CD4-positive, alpha-beta T cell treated with Interleukin-21 for 1 hour (primary cell): ENCODE data around the gene FOLR2.
"Not testable (repeated sequence)": the region's sequence is repeated elsewhere in the genome, so short reads cannot be mapped to it uniquely, and the experiment has no call there.

Source experiments
- DNase-seq: peaks from one replicate; pipeline ENCODE4 v3.0.0-alpha.2; 2020

Gene FOLR2

DNA sequence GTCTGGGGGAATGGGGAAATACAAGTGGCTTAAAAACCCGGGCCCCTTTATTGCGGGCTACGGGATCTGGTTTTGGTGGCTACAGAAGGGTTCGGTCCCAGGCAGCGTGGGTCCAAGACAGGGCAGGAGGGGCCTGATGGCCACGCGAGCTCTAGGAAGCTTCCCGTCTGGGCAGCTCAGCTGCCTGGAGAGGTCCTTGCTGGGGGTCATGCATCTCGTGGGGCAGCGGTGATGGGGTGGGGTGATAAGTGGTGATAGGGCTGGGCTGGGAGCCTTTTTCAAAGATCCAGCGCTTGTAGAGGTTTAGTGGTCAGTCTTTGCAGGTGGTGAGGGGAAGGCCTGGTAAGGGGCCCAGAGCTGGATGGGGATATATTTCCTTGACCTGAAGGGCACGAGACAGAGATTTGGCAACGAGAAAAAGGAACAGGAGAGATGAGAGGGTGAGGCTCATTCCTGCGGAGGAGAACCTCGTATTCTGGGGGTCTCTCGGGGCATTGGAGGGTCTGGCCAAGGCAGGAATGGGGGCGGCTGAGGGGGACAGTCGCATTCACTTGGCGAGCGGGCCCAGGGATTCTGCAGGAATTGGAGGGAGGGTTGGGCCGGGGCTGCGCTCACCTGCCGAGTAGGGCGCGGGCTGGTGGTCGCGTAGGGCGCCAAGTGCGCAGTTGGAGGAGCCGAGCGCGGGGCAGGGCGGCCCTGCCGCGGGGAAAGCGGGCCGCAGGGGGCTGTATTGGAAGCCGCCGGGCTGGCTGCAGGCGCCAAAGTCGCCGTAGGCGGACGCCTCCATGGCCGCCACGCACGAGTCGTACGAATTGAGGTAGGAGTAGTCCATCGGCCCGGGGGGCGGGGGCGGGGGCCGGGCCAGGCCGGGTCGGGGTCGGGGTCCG, 26.8 kb downstream of the FOLR2 start:
- no peak for DNase-seq

DNA sequence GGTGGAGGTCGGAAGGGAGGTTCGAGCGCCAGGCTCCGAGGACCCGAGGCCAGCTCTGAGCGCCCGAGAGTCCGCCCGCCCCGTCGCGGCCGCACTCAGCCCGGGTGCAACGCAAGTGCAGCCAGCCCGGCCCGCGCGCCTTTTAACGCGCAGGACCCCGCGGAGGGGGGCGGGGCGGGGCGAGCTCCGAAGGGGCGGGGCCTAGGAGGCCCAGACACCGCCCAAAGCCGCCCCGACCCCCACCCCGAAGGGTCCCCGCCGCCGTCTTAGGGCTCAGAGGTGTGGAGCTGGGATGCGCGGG, 27.4 kb downstream of the FOLR2 start, which contains the start of gene PHOX2A:
Gene PHOX2A, minus strand, starts transcription at position 117 of the 301 bp plus-strand sequence. CDS start 172 bp downstream, outside the sequence.
- no peak for DNase-seq

DNA sequence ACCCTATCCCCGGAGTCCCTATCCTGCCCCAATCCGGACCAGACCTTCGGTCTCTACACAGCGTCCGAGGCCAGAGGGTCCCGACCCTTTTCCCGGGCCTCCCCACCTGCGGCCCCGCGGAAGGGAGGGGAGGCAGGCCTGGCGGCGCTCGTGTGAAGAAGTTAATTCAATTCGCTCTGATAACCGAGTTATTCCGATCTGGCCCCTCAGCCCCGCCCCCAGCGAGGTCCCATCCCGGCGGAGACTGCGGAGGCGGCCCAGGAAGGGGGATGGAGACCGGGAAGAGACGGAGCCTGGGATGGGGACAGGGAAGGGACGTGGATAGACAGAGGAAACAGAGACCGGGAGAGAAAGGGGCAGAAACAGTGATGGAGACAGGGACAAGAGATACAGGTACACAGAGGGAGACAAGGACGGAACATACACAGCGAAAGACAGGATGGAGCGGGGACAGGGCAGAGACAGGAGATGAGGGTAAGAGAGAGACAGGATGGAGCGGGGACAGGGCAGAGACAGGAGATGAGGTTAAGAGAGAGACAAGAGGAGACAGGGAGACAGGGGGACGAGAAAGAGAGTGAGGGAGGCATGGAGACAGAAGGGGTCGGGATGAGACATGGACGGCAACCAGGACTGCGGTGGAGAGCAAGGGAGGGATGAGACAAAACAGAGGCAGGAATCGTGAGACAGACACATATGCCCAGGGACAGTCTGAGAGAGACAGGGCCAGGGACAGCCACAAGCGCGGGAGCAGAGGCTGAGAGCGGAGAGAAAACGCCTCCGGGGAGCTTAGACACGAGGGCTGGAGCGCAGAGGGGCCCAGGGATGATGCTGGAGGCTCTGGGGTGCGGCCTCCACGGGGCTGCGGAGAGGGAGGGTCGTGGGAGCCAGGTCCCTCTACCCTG, 28.0 kb downstream of the FOLR2 start:
- DNase-seq: no peak

DNA sequence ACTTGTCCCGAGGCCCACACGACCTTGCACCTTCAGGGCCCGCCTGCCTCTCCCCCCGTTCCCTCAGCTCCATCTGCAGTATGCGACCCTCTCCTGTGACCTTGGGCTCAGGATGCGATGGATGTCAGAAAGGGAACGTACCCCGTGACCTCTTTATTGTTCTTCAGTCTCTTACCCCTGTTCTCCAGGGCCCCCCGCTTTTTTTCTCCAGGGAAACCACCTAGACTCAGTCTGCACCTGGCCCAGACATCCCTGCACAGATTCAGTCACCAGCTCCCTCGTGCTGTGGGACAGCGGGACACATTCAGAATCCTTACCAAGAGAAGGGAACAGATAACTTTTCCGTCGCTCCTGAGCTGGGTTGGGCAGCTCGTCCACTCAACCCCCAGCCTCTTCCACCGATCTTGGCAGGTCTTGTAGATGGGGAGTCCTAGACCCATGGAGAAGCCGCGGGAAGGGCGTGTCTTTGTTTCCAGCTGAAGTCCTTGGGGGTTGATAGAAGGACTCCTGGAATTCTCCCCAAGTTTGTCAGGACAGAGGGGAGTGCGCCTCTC, 28.7 kb downstream of the FOLR2 start:
- DNase-seq: no peak

DNA sequence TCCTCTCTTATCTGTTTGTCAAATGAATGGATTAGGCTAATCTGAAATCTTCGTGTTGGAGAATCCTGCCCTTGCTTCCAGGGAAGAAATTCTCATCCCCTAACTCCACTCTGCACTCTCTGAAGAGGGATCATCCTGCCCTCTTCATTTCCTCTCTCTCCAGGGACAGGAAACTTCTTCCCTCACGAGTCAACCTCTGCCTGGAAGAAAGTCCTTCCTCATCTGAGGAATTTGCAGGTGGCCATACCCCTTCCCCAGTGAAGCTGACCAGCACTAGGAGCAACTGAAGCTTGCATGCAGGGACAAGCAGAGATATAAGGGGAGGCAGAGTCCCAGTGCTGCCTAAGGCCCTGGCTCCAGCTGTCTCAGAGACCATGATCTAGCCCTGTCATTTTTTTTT, 31.0 kb downstream of the FOLR2 start:
- DNase-seq: no peak

DNA sequence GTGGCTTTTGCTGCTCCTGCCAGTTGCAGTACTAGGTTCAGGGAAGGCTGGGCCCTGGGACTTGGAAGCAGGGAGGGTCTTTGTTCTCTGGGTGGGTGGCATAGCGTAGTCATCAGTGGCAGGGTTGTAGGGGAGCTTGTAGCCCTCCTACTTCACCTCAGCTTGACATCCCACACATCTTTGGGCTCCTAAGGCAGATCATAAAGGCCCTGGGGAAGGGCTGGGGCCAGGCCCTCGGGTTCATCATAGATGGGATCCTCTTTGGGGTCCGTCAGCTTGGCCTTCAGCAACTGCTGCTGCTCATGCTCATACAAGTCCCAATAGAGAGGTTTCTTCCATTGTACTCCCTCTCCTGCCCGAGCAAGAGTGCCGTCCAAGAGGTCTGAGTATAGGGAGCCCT, 33.4 kb downstream of the FOLR2 start:
- no peak for DNase-seq

DNA sequence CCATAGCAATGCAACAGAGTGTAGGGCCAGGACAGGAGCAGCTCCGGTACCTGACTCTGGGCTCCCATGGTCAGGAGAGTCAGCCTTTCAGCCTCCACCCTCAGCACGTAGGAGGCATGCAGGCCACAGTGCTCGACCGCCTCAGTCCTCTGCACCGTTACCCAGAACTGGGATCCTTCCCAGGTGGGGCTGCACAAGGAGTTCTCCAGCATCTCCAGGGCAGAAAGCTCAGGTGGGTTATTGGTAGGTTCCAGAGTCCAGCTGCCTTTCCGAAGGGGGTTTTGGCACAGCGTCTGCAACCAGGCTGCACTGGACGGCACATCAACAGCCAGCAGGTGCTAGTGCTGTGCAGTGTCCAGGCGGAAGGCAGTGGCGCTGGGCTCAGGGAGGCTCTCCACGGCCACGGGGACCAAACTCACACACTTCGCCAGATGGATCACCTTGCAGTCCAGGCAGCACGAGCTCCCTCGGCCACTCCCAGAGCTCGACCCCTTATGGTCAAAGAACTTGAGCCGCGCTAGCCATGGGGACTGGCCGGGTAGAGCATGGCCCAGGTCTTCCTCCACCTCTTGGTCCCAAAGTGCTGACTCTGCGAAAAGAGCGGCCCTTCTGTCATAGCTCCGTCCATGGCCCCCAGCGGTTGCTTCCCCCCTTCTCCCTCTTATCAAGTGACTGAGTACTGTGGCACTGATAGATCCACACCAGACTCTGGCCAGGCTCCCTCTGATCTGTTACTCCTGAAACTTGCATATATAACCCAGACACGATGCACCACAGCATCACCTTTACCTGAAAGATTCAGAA, 34.3 kb downstream of the FOLR2 start:
- no peak for DNase-seq

DNA sequence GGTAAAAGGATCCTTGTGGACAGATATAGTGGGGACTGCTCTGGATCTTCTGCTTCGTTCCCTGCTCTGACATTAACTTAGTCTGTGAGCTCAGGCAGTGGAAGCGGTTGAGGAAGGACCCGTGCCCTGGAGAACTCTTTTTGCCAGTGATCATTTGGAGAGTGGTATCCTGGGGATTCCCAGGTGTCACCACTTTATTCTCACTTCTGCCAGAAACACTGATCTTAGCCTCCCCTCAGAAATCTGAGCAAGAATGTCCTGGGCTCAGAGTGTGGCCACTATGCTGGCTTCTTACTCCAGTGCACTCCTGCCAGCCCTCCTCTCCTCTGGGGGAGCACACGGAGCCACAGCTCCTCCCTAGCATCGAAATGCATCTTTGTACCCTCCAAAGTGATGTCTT, 35.0 kb downstream of the FOLR2 start:
- DNase-seq: no peak

DNA sequence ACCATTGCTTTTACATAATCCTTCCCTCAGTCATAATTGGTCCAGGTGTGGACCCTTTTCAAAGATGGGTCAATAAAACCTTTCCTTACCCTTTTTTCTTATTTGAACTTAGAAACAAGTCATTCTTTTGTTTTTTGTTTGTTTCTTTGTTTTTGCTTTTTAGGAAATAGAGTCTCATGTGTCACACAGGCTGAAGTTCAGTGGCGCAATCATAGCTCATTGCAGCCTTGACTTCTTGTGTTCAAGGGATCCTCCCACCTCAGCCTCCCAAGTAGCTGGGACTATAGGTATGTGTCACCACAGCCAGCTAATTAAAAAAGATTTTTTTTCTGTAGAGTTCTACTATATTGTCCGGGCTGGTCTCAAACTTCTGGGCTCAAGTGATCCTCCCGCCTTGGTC, 36.8 kb downstream of the FOLR2 start:
- DNase-seq: no peak

DNA sequence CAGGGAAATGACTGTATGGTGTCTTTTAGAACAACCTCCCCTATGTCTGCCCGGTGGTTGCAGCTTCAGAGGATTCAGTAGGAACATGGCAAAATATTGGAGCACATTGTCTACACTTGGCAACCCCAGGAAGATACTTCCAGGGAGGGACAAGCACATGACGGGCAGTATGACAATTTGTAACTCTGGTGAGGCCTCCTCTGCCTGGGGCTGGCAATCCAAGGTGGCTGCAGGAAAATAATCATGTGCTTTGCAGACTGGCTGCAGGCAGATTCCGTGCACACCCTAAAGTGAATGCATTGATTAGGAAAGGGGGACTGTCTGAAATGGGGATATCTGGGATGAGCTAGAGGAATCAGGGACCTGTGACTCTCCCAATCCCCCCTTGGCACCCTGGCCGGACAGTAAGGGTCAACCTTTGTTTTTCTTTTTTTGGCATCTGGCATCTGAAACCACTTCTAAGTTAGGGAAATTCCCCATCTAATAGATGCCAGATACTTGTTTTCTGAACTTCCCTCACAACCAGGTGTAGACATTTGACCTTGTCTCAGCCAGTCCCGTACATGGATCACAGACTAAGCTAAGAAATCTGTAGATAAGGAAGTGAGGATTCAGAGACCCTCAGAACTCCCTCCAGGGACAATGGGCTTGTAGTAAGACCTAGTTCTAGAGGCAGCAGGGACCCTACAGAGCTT, 37.9 kb downstream of the FOLR2 start:
- DNase-seq: no peak

DNA sequence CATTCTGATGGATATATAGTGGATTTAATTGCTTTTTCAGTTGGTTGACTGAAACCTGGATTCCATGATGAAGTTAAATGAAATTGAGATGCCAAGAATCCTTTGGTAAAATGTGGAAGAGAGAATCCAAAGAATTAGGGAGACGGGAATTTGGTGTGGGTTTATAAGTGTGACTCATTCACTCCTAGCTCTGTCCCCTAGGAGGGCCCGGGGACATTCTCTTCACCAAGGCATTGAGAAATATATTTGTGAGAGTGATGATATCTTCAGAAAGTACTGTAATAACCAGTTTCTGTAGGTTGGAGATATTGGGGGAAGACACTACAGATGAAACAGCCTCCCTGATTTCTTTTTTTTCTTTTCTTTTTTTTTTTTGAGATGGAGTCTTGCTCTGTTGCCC, 41.0 kb downstream of the FOLR2 start:
- DNase-seq: no peak

DNA sequence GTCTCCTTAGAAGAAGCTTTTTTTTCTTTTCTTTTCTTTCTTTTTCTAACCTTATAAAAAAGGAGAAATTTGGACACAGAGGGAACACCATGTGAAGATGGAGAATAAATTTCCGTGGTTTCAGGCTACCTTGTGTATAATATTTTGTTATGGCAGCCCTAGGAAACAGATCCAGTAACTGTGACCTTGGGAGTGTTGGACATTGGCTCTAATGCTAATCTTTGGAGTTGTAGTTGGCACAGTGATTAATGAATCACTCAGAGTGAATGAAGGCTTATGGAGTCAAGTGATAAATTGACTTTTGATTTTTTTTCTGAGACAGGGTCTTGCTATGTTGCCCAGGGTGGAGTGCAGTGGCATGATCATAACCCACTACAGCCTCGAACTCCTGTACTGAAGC, 42.9 kb downstream of the FOLR2 start:
- no peak for DNase-seq

DNA sequence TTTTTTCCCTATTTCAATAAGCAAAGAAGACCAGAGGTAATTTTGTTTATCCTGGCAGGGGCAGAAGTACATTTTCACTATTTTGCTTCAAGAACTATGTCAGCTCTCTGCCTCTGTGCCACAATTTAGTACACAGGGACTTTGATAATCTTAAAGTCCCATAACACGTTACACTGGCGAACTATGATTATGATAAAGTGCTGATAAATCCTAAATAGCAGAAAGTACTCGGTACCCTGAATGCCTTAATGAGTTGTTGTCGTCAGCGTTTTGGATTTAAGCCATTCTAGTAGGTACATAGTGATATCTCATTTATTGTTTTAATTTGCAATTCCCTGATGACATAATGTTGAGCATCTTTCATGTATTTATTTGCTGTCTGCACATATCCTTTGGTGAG, 44.0 kb downstream of the FOLR2 start:
- no peak for DNase-seq

DNA sequence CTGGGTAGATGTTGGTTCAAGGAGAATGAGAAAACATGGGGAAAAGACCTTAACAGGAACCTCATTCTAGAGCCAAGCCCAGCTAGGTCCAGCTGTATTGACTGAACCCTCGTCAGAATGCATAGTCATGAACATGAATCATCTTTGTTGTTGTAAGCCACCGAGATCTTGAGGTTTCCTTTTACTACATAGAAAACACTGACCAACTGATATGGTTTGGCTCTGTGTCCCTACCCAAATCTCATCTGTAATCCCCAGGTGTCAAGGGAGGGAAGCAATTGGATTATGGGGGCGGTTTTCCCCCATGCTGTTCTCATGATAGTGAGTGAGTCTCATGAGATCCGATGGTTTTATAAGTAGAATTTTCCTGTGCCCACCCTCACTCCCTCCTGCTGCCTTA, 46.8 kb downstream of the FOLR2 start:
- DNase-seq: no peak

DNA sequence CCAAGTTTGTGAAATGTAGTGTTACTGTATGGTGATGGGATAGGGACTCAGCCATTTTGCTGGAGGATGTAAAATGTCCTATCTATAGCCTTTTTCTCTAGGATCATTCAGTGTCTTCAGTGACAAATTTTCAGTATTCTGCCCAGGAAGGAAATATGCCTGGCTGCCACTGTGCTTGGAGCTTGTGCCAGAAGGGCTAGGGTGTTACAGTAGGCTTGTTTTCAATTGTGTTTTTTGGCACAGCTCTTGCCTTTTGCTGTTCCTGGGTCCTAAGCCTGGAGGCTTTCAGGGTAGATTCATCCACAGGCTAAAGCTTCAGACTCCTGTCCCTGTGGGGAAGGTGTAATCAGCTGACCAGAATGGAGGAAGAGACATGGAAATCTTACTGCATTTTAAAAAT, 49.4 kb downstream of the FOLR2 start:
- DNase-seq: no peak

DNA sequence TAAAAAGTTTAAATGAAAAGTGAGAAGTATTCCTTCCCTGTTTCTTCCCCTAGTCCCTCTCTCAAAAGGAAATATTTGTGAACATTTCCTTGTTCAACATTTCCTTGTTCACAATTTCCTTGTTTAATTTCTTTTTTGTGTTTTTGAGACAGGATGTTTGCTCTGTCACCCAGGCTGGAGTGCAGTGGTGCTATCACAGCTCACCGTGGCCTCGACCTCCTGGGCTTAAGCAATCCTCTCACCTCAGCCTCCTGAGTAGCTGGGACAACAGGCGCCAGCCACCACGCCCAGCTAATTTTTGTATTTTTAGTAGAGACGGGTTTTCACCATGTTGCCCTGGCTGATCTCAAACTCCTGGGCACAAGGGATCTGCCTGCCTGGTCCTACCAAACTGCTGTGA, 50.4 kb downstream of the FOLR2 start:
- DNase-seq: not testable (repeated sequence)

DNA sequence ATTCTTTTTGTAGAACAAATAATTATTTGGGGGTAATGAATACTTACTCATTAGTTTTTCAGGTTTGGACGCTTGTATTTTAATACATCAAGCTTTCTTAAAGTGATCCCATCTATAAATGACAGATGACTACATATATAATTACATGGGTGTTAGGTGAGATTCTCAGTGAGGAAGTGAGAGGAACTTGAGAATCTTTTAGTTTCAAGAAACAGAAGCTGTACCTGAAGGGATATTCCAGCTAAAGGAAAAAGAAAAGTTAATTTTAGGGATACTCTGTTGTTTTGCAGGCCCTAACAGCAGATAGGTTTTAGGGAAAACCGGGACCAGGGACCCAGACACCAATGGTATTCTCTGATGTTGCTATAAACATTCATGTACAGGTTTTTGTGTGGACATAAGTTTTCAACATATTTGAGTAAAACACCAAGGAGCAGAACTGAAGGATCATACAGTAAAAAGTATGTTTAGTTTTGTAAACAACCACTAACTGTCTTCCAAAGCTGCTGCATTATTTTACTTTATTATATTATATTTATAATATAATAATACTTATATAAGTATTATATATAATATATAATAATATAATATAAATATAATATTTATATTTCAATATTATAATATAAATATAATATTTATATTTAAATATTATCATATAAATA, 51.5 kb downstream of the FOLR2 start:
- no peak for DNase-seq
